SW 1271 (cell line): Measurements from ENCODE around the gene IGF2BP2.
A peak's percentile ranks its signal among the peaks of the same experiment; 100 is the strongest.
"Not testable (repeated sequence)": the region's sequence is repeated elsewhere in the genome, so short reads cannot be mapped to it uniquely, and the experiment has no call there.

ENCODE experiments used
- DNase-seq, 2 experiments: peaks; one replicate each; lab custom pipeline; 2025; lab: John Stamatoyannopoulos, UW

The IGF2BP2 gene

DNA sequence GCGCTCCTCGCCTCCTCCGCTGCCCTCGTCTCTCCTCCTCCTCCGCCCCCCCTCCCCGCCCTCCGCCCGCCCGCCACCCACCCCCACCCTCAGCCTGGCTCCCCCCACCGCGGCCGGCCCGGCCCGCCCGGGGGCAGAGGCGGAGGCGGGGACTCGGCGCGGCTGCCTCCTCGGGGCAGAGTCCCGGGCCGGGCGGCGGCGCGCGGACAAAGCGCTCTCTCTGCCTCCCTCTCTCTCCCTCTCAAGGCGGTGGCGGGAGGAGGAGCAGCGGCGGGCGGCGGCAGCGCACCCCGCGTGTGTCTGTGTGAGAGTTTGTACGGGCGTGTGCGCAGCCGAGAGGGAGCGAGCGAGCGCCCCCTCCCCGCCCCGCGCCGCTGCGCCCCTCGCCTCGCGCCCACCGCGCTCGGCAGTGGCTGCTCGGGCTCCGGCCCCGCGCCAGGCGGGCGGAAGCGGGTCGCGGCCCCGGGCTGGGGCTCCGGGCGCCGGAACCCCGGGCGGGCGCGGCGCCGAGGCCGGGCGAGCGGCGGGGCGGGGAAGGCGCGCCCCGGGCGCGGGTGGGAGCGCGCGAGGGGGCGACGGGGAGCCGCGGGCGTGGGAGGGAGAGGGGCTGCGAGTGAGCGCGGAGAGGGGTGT is at the start of gene IGF2BP2:
IGF2BP2 (minus strand) TSS at position 37 of the 633 bp plus-strand sequence. CDS start 82 bp downstream, outside the sequence.
- DNase-seq: peak; percentile 40 to 64

DNA sequence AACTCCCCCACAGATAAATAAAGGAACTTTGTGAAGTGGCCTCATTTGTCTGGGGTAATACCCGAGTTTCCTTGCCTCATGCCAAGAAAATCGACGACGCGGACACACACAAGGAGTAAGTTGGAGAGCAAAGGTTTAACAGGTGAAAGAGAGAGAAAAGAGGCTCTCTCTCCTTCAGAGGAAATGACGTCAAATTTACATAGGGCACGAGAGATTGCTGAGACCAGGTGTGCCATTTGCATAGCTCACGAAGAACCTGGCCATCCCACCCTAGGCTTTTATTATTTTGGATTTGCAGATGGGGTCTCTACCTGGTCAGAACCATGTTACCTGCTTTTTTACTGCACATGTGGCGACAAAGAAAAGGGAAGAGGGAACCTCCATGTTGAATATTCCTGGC is 49.3 kb upstream of the IGF2BP2 start:
- DNase-seq: no peak

DNA sequence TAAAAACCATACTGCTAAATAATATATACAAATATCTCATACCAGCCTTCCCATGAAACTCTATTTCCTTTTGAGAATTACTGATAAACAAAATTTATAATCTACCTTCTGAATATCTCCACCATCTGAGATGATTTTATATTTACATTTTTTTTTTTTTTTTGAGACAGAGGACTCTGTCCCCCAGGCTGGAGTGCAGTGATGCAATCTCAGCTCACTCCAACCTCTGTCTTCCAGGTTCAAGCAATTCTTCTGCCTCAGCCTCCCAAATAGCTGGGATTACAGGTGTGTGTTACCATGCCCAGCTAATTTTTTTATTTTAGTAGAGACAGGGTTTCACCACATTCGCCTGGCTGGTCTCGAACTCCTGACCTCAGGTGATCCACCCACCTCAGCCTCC is 42.8 kb upstream of the IGF2BP2 start:
- no peak for DNase-seq

DNA sequence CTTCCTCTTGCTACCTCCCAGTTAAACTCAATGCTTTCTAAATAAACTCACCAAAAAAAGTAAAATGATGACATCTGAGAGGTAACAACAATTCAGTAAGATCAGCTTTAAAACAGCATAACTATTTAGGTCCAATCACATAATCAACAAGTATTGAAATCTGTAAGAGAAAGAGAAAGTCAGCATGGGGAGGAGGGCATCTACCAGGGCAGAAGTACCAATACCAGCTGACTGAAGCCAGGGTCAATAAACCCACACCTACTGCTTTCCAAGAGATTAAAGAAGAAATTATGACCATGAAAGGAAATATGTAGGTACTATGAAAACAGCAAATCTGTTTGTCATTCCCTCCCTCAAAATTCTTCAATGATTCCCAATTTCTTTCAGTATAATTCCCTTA is 42.2 kb upstream of the IGF2BP2 start:
- no peak for DNase-seq

DNA sequence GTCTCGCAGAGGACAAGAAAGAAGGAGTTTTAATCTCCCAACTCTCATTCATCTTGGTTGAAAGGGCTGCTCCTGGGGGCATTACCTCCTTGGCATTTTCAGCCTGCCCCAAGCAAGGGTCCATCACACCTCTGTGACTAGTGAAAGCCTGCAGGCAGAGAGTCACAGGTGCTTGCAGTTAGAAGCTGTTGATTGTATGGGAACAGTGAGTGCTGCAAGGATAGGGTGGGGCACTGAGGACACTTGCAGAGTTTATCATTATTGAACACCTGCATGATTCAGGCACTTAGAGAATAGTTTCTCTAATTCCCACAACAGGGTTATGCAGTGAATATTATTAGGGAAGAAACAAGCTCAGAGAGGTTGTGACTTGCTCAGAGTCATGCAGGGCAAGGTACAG is 41.7 kb upstream of the IGF2BP2 start:
- no peak for DNase-seq

DNA sequence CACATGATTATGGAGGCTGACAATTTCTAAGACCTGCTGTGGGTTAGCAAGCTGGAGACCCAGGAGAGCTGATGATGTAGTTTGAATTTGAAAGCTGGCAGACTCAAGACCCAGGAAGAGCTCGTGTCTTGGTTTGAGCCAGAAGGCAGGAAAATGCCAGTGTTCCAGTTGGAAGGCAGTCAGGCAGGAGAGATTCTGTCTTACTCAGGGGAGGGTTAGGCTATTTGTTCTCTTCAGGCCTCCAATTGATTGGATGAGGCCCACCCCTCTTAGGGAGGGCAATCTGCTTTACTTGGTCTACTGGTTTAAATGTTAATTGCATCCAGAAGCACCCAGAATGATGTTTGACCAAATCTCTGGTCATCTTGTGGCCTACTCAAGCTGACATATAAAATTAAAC is 40.4 kb upstream of the IGF2BP2 start:
- DNase-seq: no peak

DNA sequence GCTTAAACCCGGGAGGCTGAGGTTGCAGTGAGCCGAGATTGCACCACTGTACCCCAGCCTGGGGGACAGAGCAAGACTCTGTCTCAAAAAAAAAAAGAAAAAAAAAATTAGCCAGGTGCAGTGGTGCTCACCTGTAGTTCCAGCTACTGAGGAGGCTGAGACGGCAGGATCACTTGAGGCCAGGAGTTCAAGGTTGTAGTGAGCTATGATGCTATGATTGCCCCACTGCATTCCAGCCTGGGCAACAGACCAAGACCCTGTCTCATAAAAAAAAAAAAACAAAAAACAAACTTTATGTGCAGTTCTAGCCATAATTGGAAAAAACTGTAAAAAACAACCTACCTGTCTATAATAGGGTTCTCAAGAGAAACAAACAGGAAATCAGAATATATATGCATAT is 39.9 kb upstream of the IGF2BP2 start:
- no peak for DNase-seq

DNA sequence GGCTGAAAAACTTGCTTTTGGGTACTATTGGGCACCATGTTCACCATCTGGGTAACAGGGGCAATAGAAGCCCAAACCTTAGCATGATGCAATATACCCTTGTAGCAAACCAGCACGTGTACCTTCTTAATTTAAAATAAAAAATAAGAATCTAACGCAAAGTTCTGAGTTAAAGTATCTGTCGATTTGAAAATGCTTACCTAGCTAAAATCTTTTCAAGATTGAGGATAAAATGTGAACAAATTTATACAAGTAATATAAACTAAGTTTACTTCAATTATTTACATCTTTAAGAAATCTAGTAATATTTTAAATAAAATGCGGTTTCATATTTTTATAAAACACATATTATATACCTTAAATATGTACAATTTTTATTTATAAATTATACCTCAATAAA is 38.1 kb upstream of the IGF2BP2 start:
- no peak for DNase-seq

DNA sequence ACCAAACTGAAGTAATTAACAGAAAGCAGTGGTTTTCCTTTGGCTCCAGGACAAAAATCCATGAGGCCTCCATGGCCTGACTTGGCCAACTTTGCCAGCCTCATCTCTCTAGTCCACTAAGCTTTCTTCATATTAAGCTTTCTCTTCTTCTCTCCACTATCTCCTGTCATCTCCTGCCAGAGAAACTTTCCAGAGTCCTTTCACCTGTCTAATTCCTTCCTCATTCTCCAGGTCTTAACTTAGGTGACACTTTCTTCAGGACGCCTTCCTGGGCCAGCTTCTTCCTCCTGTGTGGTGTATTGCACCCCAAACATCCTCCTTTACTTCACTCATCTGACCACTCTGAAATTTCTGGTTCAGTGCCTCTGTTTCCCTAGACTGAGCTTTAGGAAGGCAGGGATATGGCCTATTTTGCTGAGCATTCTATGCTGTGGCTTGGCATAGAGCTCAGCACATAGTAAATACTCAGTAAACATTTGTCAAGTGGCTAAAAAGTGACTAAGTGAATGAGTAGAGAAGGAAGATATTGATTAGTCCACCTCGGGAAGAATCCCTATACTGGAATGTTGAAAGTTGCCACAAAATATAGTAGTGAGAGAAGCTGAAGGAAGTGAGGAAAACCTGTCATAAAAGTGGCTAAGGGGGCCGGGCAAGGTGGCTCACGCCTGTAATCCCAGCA is 34.6 kb upstream of the IGF2BP2 start:
- no peak for DNase-seq

DNA sequence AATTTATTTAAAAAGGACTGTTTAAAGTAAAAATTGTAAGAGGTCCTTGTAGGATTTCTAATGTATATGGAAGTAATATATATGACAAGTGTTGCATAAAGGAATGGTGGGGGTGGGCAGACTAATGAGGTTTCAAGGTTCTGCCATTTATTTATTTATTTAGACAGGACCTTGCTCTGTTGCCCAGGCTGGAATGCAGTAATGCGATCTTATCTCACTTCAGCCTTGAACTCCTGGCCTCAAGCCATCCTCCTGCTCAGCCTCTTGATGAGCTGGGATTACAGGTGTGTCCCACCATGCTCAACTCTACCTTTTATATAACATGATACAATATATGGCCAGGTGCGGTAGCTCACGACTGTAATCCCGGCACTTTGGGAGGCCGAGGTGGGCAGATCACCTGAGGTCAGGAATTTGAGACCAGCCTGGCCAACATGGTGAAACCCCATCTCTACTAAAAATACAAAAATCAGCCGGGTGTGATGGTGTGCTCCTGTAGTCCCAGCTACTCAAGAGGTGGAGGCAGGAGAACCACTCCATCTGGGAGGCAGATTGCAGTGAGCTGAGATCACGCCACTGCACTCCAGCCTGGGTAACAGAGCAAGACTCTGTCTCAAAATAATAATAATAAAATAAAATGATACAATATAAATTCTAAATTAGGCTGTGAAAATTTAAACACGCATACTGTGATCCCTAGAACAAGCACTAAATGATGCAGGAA is 33.8 kb upstream of the IGF2BP2 start:
- DNase-seq: no peak

DNA sequence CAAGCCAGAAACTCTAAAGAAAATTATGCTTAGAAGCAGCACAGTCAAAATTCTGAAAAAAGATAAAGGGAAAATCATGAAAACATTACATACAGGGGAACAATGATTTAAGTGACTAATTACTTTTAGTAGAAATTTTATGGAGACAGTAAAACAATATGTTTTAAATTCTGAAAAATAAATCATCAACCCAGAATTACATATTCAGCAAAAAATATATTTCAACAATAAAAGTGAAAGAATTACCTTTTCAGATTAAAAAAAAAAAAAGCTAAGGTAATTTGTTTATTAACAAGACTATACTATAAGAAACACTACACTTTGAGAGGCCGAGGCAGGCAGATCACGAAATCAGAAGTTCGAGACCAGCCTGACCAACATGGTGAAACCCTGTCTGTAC is 32.4 kb upstream of the IGF2BP2 start:
- DNase-seq: no peak

DNA sequence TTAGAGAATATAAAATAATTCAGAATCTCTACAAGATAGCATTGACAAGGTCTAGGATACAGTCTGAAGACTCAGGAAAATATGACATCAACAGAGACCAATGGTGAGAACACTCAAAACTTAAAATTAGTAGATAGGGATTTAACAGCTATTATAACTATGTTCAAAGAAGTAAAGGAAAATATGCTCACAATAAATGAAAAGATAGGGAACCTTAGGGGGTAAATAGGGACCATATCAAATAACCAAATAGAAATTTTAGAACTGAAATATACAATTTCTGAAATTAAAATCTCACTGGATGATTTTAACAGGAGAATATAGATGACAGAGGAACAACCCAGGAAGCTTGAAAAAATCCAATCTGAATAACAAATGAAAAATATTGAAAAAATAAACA is 31.8 kb upstream of the IGF2BP2 start:
- DNase-seq: no peak

DNA sequence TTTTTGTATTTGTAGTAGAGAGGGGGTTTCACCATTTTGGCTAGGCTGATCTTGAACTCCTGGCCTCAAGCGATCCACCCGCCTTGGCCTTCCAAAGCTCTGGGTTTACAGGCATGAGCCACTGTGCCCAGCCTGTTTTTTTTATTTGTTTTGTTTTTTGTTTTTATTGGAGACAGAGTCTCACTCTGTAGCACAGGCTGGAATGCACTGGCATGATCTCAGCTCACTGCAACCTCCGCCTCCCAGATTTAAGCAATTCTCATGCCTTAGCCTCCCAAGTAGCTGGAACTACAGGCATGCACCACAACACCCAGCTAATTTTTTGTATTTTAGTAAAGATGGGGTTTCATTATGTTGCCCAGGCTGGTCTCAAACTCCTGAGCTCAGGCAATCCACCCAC is 28.9 kb upstream of the IGF2BP2 start:
- DNase-seq: not testable (repeated sequence)

DNA sequence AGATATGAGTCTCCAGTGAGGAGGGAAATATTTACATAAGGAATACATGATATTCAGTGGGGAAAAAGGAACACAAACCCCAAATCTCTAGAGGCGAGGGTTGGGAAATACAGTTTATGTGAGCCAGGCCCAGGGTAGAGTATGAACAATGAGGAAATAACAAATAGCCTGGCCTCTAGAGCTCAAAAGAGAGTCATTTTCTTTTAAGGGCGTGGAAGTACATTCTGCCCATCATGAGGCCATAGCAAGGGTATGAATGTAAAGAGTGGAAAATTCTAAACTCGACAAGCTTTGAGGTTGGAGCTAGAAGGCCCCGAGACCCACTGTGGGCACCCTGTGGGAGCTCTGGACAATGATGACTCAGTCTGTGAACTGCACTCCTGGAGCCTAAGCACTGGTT is 27.8 kb upstream of the IGF2BP2 start:
- no peak for DNase-seq

DNA sequence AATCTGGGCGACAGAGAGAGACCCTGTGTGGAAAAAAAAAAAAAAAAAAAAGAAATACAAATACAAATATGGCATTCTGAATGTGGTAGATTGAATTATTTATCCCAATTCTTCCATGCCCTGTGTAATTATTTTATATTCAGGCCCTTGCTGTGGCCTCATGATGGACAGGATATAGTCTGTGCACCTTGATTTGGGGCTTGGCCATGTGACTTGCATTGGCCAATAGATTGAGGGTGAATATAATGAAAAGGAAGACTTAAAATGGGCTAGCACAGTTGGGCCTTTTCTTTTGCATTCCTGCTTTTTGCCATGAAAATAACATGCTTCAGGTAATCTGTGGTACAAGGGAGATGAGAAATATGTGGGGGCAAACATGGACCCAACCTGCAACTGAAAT is 27.1 kb upstream of the IGF2BP2 start:
- no peak for DNase-seq

DNA sequence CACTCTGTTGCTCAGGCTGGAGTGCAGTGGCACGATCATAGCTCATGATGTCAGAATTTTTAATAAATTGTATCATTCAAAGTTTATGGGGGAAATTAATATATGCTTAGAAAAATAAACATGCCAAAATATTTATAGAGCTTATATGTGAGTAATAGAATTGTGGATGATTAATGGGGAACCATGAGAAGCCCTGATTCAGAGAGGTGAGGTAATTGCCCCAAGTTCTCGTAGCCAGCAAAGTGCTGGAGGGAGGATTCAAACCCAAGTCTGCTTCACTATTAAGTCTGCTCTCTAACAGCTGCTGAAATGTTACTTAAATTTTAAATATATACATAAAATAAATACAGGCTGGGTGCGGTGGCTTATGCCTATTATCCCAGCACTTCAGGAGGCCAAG is 26.2 kb upstream of the IGF2BP2 start:
- no peak for DNase-seq

DNA sequence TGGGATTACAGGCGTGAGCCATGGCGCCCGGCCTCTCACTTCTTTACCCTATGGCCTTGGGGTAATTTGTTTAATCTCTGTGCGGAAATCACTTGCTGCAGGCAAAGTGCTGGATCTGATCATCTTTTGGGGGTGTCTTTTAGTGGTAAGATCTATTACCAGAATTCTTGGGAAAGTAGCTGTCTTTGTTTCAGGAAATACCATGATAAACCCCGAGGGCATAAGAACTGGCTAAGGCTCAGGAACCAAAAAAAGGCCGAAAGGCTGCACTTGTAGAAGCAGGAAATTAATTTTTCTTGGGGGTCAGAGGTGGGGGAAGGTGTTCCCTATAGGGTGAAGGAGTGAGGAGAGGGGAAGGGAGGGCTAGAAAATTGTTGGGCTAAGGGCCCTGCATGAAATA is 22.7 kb upstream of the IGF2BP2 start:
- DNase-seq: no peak

DNA sequence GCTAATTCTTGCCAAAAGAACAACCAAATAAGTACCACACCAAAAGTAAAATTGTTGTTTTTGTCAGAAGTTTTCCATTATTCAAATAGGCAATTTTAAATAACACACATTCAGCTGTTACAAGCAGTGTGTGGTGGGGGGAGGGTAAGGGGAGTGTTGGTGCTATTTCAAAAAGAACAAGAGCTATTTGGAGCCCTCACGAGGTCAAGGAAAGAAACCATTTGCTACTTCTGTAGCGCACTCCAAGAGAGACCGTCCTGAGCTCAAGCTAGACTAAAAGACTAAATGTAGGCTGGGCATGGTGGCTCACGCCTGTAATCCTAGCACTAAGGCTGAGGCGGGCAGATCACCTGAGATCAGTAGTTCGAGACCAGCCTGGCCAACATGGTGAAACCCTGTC is 21.2 kb upstream of the IGF2BP2 start:
- no peak for DNase-seq

DNA sequence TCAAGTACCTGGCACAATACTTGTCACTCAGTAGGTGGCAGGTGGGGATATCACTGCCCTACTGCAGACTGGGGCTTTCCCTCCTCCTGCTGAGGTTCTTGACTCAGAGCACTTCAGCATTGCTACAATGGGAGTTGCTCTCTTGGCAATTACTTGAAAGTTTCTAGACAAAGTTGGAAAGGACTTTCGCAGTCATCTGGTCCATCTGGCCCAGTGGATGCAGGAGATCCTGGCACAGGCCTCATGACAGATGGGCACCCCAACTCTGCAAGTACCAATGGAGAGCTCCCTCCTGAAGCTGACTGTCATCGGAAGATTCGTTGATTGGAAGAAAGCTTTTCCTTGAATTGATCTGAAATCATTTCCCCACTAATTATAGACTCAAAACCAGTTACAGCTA is 19.2 kb upstream of the IGF2BP2 start:
- no peak for DNase-seq

DNA sequence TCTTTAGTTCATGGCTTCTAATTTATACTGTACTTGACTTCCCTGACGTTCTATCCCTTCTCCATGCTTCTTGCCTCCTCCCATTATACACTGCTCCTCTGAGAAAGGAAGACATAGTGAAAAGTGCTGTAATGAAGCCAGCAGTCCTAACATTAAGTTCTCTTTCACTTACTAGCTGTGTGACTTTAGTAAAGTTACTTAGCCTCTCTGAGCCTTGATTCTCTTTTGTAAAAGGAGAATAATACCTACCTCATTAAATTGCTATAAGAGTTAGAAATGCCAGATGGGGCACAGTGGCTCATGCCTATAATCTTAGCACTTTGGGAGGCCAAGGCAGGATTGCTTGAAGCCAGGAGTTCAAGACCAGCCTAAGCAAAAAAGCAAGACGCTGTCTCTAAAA is 18.8 kb upstream of the IGF2BP2 start:
- DNase-seq: no peak

DNA sequence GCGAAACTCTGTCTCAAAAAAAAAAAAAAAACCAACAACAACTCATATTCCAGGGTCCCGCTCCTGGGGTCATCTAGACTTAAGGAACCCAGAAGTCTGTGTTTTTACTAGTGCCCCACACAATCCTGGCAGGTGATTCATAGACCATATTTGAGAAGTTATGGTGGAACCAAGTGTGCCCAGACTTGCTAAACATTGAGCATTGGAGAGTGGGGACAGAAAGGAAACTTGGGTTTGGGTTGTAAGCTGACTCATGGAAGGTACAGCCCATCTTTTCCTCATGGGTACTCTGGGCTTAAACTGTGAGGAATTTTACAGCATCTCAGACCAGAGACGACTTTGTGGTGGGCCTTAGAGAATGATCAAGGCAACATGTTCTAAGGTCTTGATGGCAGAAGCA is 18.3 kb upstream of the IGF2BP2 start:
- no peak for DNase-seq

DNA sequence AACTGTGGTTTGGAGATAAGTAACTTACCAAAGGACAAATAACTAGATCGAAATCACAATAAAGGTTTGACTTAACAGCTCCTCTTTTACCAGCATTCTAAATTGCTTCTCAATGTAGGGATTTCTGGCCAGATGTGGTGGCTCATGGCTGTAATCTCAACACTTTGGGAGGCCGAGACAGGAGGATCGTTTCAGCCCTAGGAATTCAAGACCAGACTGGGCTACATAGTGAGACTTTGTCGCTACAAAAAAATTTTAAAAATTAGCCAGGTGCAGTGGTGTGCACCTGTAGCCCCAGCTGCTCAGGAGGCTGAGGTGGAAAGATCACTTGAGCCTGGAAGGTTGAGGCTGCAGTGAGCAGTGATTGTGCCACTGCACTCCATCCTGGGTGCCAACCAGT is 17.4 kb upstream of the IGF2BP2 start:
- DNase-seq: no peak

DNA sequence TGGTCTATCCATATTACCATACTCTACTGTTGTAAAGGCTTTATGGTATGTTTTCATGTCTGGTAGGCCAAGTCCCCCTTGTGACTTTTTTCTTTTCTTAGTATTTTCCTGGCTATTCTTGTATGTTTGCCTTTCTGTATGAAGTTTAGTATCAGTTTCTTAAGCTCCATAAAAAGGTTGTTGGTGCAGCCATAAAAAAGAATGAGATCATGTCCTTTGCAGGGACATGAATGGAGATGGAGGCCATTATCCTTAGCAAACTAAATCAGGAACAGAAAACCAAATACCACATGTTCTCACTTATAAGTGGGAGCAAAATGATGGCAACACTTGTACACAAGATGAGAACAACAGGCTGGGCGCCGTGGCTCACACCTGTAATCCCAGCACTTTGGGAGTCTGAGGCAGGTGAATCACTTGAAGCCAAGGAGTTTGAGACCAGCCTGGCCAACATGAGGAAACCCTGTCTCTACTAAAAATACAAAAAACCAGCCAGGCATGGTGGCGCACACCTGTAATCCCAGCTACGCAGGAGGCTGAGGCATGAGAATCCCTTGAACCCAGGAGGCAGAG is 13.7 kb upstream of the IGF2BP2 start:
- DNase-seq: not testable (repeated sequence)
